Measurements from ENCODE around the gene MKNK1.
A peak's percentile ranks its signal among the peaks of the same experiment; 100 is the strongest.

The MKNK1 gene

DNA sequence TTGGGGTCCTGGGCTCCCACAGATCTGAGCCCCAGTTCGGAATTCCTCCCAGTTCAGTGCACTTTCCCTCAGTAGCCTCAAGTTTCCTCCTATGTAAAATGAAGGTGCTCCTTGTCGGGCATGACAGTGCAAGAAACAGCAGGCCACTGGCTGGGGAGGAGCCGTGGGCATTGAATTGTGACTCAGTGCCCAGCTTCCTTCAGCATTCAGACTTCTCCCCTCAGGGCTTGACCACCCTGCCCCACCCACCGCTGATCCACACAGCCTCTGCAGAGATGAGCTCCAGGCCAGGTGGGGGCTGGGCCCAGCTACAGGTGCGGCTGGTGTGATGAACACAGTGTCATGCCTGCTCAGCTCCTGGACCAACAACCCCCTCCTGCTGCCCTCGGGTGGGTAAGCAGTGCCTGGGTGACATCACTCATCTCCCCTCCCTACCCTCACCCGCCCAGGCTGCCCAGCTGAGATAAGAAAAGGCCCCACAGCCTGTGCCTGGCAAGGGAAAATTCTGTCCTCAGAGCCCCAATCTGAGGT, 7.7 kb upstream of the MKNK1 start (continued):
- TF ChIP-seq ZNF629 (tag by site-specific recombination; IDR thresholded peaks at IDR 0.05), result 0 out of 2 replicates have a peak, but pooled peaks have one; percentile 43

DNA sequence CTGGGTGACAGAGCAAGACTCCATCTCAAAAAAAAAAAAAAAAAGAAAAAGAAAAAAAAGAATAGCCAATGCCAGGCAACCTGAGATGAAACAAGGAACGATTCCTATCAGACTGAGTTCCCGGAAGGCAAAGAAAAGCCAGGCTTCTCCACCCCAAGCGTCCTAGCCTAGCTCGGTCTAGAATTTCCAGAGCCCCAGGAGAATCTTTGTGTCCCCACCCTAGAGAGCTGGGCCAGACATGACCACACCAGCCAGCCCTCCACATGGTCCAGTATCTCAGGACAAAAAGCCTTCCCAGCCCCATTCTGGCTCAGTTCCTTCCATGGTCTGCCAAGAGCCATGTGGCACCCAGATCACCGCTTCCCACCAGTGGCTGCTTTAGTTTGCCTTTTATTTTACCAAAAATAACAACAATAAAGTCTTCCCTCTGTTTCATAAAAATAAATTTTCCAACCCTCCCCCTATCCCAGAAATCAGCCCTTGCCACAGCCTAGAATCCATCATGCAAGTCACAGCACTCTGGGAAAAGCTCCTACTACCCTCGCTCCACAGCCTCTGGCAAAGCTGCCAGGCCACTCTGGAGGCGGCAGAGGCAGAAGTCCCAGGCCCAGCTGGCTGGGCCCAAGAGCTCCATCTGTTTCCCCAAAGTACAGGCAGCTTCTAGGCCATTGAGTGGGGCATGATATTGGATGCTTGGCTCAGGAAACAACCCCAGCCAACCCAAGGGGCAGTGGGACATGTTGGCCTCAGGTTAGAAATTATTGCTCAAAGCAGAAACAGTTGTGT, 3.5 kb upstream of the MKNK1 start:
- ChIA-PET CTCF (no interaction called here), POLR2A (no interaction called here)
- H3K4me3 ChIP-seq (ENCODE audit: low read depth, low read length), result no peak overlapping the region
- H3K4me1 ChIP-seq (ENCODE audit: control insufficient read depth, insufficient read depth, low read length), result peaks cover 2% of the 10 kb centered on the region; the same call in 1 of the 2 replicates
- H3K9me3 ChIP-seq (ENCODE audit: control insufficient read depth, insufficient read depth, low read depth, low read length), result no peaks in the 10 kb centered on the region
- no peak overlapping the region for H3K27ac ChIP-seq (ENCODE audit: extremely low read depth, low read depth, low read length)
- TF ChIP-seq, protein P1, sequence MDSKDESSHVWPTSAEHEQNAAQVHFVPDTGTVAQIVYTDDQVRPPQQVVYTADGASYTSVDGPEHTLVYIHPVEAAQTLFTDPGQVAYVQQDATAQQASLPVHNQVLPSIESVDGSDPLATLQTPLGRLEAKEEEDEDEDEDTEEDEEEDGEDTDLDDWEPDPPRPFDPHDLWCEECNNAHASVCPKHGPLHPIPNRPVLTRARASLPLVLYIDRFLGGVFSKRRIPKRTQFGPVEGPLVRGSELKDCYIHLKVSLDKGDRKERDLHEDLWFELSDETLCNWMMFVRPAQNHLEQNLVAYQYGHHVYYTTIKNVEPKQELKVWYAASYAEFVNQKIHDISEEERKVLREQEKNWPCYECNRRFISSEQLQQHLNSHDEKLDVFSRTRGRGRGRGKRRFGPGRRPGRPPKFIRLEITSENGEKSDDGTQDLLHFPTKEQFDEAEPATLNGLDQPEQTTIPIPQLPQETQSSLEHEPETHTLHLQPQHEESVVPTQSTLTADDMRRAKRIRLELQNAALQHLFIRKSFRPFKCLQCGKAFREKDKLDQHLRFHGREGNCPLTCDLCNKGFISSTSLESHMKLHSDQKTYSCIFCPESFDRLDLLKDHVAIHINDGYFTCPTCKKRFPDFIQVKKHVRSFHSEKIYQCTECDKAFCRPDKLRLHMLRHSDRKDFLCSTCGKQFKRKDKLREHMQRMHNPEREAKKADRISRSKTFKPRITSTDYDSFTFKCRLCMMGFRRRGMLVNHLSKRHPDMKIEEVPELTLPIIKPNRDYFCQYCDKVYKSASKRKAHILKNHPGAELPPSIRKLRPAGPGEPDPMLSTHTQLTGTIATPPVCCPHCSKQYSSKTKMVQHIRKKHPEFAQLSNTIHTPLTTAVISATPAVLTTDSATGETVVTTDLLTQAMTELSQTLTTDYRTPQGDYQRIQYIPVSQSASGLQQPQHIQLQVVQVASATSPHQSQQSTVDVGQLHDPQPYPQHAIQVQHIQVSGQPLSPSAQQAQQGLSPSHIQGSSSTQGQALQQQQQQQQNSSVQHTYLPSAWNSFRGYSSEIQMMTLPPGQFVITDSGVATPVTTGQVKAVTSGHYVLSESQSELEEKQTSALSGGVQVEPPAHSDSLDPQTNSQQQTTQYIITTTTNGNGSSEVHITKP (tag by site-specific recombination; IDR thresholded peaks at IDR 0.05), result peak; percentile 71
- TF ChIP-seq ZNF639 (tag by site-specific recombination; IDR thresholded peaks at IDR 0.05), result no peak
- peaks cover 0 to 9% of the 10 kb centered on the region in 2 experiments; a peak in 1 of 3 replicates for H3K36me3 ChIP-seq (ENCODE audit: control insufficient read depth in 2 of 2, insufficient read depth in 1 of 2, low read length in 2 of 2)

DNA sequence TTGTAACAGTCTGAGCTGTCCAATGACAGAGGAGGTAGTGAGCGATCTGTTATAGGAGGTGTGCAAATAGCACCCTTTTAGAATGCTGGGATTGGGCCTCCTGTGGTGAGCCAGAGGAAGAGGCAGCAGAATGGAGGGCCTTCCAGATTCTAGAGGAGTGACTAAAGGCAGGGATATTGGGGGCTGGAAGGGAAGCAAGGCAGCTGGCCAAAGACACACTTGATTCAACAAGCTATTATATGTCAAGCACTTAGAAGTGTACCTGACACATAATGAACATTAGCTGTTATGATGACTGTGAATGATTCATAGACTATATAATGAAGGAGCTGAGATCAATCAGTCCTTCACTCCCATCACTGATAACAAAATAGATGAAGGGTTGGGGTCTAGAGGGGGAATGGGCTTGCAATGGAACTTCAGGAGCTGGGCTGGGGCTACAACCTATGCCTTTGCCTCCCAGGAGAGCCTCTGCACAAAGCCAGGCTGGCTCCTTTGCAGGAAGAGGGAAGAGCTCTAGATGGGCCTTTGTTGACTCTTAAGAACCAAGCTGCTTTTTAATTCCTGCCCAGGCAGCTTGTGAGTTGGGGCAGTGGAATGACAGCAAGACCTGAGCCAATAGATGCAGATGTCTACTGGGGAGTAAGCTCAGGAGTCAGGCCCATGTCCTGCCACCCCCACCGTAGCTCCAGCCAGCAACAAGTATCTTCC, 2.3 kb upstream of the MKNK1 start:
- Histone ChIP-seq H3K4me1 (ENCODE audit: control insufficient read depth, insufficient read depth, low read length) (peaks cover 2% of the 10 kb centered on the region; the same call in 1 of the 2 replicates), H3K4me3 (ENCODE audit: low read depth, low read length) (no peak overlapping the region)
- POLR2A ChIA-PET, result interaction anchor here (4.6 kb wide), 1 partner anchor 10 kb away, joined by 77 read pairs; the partner anchor contains the start of gene MOB3C

GRCh38 chr1:46605232-46605631, 1.2 kb upstream of the MKNK1 start:
- peaks cover 0 to 9% of the 10 kb centered on the region in 2 experiments; a peak in 1 of 3 replicates for H3K36me3 ChIP-seq (ENCODE audit: control insufficient read depth in 2 of 2, insufficient read depth in 1 of 2, low read length in 2 of 2)
- H3K4me1 ChIP-seq (ENCODE audit: control insufficient read depth, insufficient read depth, low read length), result peaks cover 2% of the 10 kb centered on the region; the same call in 1 of the 2 replicates
- no peak overlapping the region for H3K4me3 ChIP-seq (ENCODE audit: low read depth, low read length)
- ChIA-PET CTCF (interaction anchor here (0.5 to 2.3 kb wide), 9 partner anchors 13 to 587 kb away, joined by 3 to 10 read pairs (median 3); a partner anchor contains a TSS), POLR2A (interaction anchor here (1.3 to 4.6 kb wide), 2 partner anchors 11 to 113 kb away, joined by 5 to 77 read pairs; partner anchors contain the start of genes EFCAB14 and MOB3C)
- H3K27ac ChIP-seq (ENCODE audit: extremely low read depth, low read depth, low read length), result no peak overlapping the region
- H3K9me3 ChIP-seq (ENCODE audit: control insufficient read depth, insufficient read depth, low read depth, low read length), result no peaks in the 10 kb centered on the region
- no peak for TF ChIP-seq ZNF138 (tag by site-specific recombination; IDR thresholded peaks at IDR 0.05; ENCODE audit: borderline replicate concordance)
- no peak for TF ChIP-seq SETDB1 (IDR thresholded peaks at IDR 0.05; ENCODE audit: insufficient read length, low read length)
- no peak for TF ChIP-seq EGR2 (tag by site-specific recombination; IDR thresholded peaks at IDR 0.05; ENCODE audit: low read depth)
- TF ChIP-seq, protein P2, sequence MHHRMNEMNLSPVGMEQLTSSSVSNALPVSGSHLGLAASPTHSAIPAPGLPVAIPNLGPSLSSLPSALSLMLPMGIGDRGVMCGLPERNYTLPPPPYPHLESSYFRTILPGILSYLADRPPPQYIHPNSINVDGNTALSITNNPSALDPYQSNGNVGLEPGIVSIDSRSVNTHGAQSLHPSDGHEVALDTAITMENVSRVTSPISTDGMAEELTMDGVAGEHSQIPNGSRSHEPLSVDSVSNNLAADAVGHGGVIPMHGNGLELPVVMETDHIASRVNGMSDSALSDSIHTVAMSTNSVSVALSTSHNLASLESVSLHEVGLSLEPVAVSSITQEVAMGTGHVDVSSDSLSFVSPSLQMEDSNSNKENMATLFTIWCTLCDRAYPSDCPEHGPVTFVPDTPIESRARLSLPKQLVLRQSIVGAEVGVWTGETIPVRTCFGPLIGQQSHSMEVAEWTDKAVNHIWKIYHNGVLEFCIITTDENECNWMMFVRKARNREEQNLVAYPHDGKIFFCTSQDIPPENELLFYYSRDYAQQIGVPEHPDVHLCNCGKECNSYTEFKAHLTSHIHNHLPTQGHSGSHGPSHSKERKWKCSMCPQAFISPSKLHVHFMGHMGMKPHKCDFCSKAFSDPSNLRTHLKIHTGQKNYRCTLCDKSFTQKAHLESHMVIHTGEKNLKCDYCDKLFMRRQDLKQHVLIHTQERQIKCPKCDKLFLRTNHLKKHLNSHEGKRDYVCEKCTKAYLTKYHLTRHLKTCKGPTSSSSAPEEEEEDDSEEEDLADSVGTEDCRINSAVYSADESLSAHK (tag by site-specific recombination; IDR thresholded peaks at IDR 0.05), result no peak
- TF ChIP-seq ZNF549 (tag by site-specific recombination; IDR thresholded peaks at IDR 0.05), result no peak
- TF ChIP-seq ZFHX2 (tag by site-specific recombination; conservative IDR thresholded peaks at IDR 0.05), result no peak
- TF ChIP-seq ZNF473 (tag by site-specific recombination; IDR thresholded peaks at IDR 0.05), result no peak
- no peak for TF ChIP-seq ZSCAN23 (tag by site-specific recombination; IDR thresholded peaks at IDR 0.05)
- no peak for TF ChIP-seq ZNF704 (tag by site-specific recombination; IDR thresholded peaks at IDR 0.05)
- no peak for TF ChIP-seq ZNF555 (tag by site-specific recombination; conservative IDR thresholded peaks at IDR 0.05)
- TF ChIP-seq ZNF610 (tag by site-specific recombination; IDR thresholded peaks at IDR 0.05; ENCODE audit: borderline replicate concordance), result no peak
- no peak for TF ChIP-seq ZNF521 (tag by site-specific recombination; IDR thresholded peaks at IDR 0.05)

More for the DNA sequence above, 2.3 kb upstream of the MKNK1 start:
- CTCF ChIA-PET, result interaction anchor here (0.9 kb wide), 1 partner anchor 382 kb away, joined by 3 read pairs; no protein-coding TSS in a partner anchor
- Histone ChIP-seq H3K27ac (ENCODE audit: extremely low read depth, low read depth, low read length) (no peak overlapping the region), H3K9me3 (ENCODE audit: control insufficient read depth, insufficient read depth, low read depth, low read length) (no peaks in the 10 kb centered on the region), H3K36me3 (ENCODE audit: control insufficient read depth in 2 of 2, insufficient read depth in 1 of 2, low read length in 2 of 2) (peaks cover 0 to 9% of the 10 kb centered on the region in 2 experiments; a peak in 1 of 3 replicates)
- TF ChIP-seq ZNF394 (tag by site-specific recombination; IDR thresholded peaks at IDR 0.05; ENCODE audit: borderline replicate concordance), result no peak
- 0 out of 2 replicates have a peak, but pooled peaks have one; percentile 37 for TF ChIP-seq SCRT2 (tag by site-specific recombination; IDR thresholded peaks at IDR 0.05)

Measured in HEK293 (cell line).